Ascending aorta (tissue), 2 donors: Measurements from ENCODE around the gene NTN3. TPM values are rescaled to one million over a fixed set of nuclear protein-coding genes. Genes with fewer than 3 reads are reported as not detected.

Experiments used
- DNase-seq, 2 donors: peaks; one replicate each; pipeline ENCODE4 v3.0.0-alpha.2; 2019; ENCODE audit warnings: low spot score in 2 of 2
- H3K27ac ChIP-seq, 2 donors: fragments of 200-600 bp; sonication (generic); one replicate each; pipeline ENCODE4 v1.5.1; 2016 to 2017; ENCODE audit warnings: mild to moderate bottlenecking in 1 of 2
- H3K27me3 ChIP-seq: fragments of 200-600 bp; sonication (generic); one replicate; pipeline ENCODE4 v1.5.1; 2017
- H3K36me3 ChIP-seq, 2 donors: fragments of 200-600 bp; sonication (generic); one replicate each; pipeline ENCODE4 v1.5.1; 2016
- H3K4me1 ChIP-seq, 2 donors: fragments of 200-600 bp; sonication (generic); one replicate each; pipeline ENCODE4 v1.5.1; 2016 to 2017; ENCODE audit warnings: mild to moderate bottlenecking in 1 of 2
- H3K4me3 ChIP-seq, 2 donors: fragments of 200-600 bp; sonication (generic); one replicate each; pipeline ENCODE4 v1.5.1; 2016 to 2017; ENCODE audit warnings: mild to moderate bottlenecking in 1 of 2
- H3K9me3 ChIP-seq, 2 donors: fragments of 200-600 bp; sonication (generic); one replicate each; pipeline ENCODE4 v1.5.1; 2016
- CTCF ChIP-seq, 3 experiments: fragments of 200-600 bp in 2 of 3; fragments of 450-650 bp in 1 of 3; sonication (generic) in 2 of 3; IDR thresholded peaks; one replicate each; pipeline ENCODE4 v1.5.1; 2016 to 2019; ENCODE audit warnings: antibody characterized with exemption in 3 of 3, mild to moderate bottlenecking in 1 of 3, moderate library complexity in 1 of 3
- intact Hi-C: fragments of 100-400 bp; cut with DNase I; formaldehyde crosslinking; loops from one replicate; pipeline ENCODE4 v1.15.1; 2023
- total RNA-seq: library from RNA; depleted of rRNA; stranded (reverse); fragments of >200 nt; gene quantifications from one replicate; pipeline ENCODE4 v1.1.0, GENCODE V29; 2016

The NTN3 gene
- total RNA-seq, result not detected

GRCh38 chr16:2471016-2471652 is at the start of gene NTN3:
NTN3 (plus strand) TSS chr16:2471297; CDS start chr16:2471702, 405 bp downstream.
- H3K36me3 ChIP-seq, result no peaks in the 10 kb centered on the region
- H3K9me3 ChIP-seq, result no peaks in the 10 kb centered on the region
- no peak for DNase-seq
- no peak for TF ChIP-seq CTCF (IDR thresholded peaks at IDR 0.05)
- peak within 1 kb of the TSS; percentile 21 to 30 for H3K4me3 ChIP-seq
- intact Hi-C loops, result no loop called here
- H3K27me3 ChIP-seq, result peaks cover 12% of the 10 kb centered on the region
- H3K4me1 ChIP-seq, result peaks cover 24 to 42% of the 10 kb centered on the region in 2 donors
- H3K27ac ChIP-seq, result no peak within 1 kb of the TSS

- no peak overlapping the region for H3K4me3 ChIP-seq
- H3K27ac ChIP-seq, result no peak overlapping the region
- DNase-seq, result peak in 1 of 2 donors; percentile 15
- no peaks in the 10 kb centered on the region for H3K9me3 ChIP-seq
- no peaks in the 10 kb centered on the region for H3K4me1 ChIP-seq
- H3K36me3 ChIP-seq, result no peaks in the 10 kb centered on the region
- TF ChIP-seq CTCF (IDR thresholded peaks at IDR 0.05), result no peak
- intact Hi-C loops, result loop anchor here (10.0 kb wide), 2 partner anchors 157 to 333 kb away; partner anchors contain the start of genes RNPS1 and SRRM2
- no peaks in the 10 kb centered on the region for H3K27me3 ChIP-seq
Observed at GRCh38 chr16:2422123-2422867, 48.8 kb upstream of the NTN3 start.

- Histone ChIP-seq H3K36me3 (no peaks in the 10 kb centered on the region), H3K27me3 (no peaks in the 10 kb centered on the region), H3K27ac (no peak overlapping the region), H3K4me1 (peaks cover 0 to 3% of the 10 kb centered on the region in 2 donors), H3K9me3 (no peaks in the 10 kb centered on the region), H3K4me3 (no peak overlapping the region)
- DNase-seq, result peak in 1 of 2 donors; percentile 59
- no peak for TF ChIP-seq CTCF (IDR thresholded peaks at IDR 0.05)
- intact Hi-C loops, result loop anchor here (5.0 to 10.0 kb wide), 3 partner anchors 78 to 330 kb away; partner anchors contain the start of genes RNPS1 and SRRM2
Observed at GRCh38 chr16:2424061-2425007, 46.8 kb upstream of the NTN3 start.

GRCh38 chr16:2425008-2425518 is 46.0 kb upstream of the NTN3 start:
- no peaks in the 10 kb centered on the region for H3K36me3 ChIP-seq
- no peak overlapping the region for H3K27ac ChIP-seq
- H3K4me3 ChIP-seq, result no peak overlapping the region
- DNase-seq, result peak in 1 of 2 donors; percentile 43
- peaks cover 2 to 3% of the 10 kb centered on the region in 2 donors for H3K4me1 ChIP-seq
- no peaks in the 10 kb centered on the region for H3K9me3 ChIP-seq
- intact Hi-C loops, result loop anchor here (5.0 to 10.0 kb wide), 3 partner anchors 77 to 330 kb away; partner anchors contain the start of genes RNPS1 and SRRM2
- H3K27me3 ChIP-seq, result no peaks in the 10 kb centered on the region
- no peak for TF ChIP-seq CTCF (IDR thresholded peaks at IDR 0.05)
